HUES6 (cell line): Measurements from ENCODE around the gene LORICRIN.
"Not testable (repeated sequence)": the region's sequence is repeated elsewhere in the genome, so short reads cannot be mapped to it uniquely, and the experiment has no call there.

Experiments
- H3K27ac ChIP-seq: 2 replicates; pipeline ENCODE4 v1.7.0; 2013; ENCODE audit warnings: low read depth, mild to moderate bottlenecking, low read length, inconsistent platforms
- H3K27me3 ChIP-seq: 2 replicates; pipeline ENCODE4 v1.6.1; 2013; ENCODE audit warnings: low read length; ENCODE audit not compliant: control insufficient read depth, insufficient read depth
- H3K36me3 ChIP-seq: 2 replicates; pipeline ENCODE4 v1.6.1; 2013; ENCODE audit warnings: low read length; ENCODE audit not compliant: control insufficient read depth, insufficient read depth
- H3K4me1 ChIP-seq: 2 replicates; pipeline ENCODE4 v1.6.1; 2013; ENCODE audit warnings: low read length; ENCODE audit not compliant: control insufficient read depth, insufficient read depth
- H3K4me3 ChIP-seq: 2 replicates; pipeline ENCODE4 v1.5.1; 2013; ENCODE audit warnings: low read depth, low read length
- H3K9ac ChIP-seq: one replicate; pipeline ENCODE4 v1.6.1; 2013; ENCODE audit warnings: mild to moderate bottlenecking, low read length
- H3K9me3 ChIP-seq: 2 replicates; pipeline ENCODE4 v1.6.1; 2013; ENCODE audit warnings: low read depth, low read length; ENCODE audit not compliant: control insufficient read depth, insufficient read depth

LORICRIN gene

DNA sequence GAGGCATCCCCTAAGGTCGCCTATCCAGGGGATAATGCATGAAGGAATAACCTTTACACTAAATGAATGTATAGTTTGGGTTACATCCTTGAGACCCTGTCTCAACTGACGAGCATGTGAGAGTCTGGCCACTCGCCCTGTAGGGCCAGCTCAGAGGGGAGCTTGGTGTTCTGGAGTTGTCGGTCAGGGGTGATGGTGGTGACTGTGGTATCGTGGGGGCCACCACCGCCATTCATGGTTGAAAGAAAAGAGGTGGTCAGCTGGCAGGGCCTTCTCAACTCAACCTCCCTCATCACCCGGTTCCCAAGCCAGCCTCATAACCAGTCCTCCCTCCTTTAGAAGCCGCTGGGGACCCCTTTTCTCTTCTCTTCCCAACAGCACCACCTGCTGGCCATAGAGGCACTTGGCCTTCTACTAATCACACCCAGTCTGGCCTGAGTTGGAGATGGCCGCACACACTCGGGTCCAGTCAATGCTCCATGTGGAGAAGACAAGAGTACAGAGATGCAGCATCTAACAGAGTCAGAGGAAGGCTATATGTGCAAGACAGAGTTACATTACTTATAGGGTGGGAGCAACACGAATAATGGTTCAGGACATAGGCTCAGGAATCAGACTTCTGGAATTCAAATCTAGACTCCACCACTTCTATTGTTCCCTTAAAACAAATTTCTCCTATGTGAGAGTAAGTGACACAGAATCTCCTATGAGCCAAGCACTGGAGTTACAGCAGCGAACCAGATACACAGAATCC, 30.2 kb upstream of the LORICRIN start:
- not testable (repeated sequence) for H3K4me1 ChIP-seq

DNA sequence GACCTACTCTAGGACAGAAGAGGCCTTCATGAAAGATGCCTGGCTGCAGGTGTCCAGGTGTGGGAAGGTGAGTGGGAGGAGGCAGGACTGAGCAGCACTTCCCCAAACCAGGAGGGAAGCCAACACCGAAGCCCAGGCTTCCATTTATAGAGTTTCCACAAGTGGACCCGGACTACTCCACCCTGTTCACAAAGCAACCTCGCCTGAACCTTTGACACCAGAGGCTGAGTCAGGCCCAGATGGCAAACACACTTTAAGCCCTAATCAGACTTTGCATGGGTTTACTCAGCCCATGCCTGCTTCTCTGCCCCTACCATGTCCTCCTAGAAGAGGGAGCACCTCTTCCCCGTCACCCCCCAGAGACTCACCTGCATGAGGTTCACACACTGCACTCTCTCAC, 28.1 kb upstream of the LORICRIN start:
- Histone ChIP-seq H3K27me3 (0 out of 2 replicates have a peak, but pooled peaks cover 8% of the 10 kb centered on the region), H3K9ac (no peak overlapping the region), H3K9me3 (no peaks in the 10 kb centered on the region), H3K4me3 (no peak overlapping the region), H3K4me1 (no peaks in the 10 kb centered on the region), H3K27ac (no peak overlapping the region), H3K36me3 (no peaks in the 10 kb centered on the region)

More for the DNA sequence above, 30.2 kb upstream of the LORICRIN start:
- H3K4me3 ChIP-seq, H3K9me3 ChIP-seq, H3K9ac ChIP-seq, H3K27ac ChIP-seq, H3K27me3 ChIP-seq, H3K36me3 ChIP-seq: not testable (repeated sequence)

DNA sequence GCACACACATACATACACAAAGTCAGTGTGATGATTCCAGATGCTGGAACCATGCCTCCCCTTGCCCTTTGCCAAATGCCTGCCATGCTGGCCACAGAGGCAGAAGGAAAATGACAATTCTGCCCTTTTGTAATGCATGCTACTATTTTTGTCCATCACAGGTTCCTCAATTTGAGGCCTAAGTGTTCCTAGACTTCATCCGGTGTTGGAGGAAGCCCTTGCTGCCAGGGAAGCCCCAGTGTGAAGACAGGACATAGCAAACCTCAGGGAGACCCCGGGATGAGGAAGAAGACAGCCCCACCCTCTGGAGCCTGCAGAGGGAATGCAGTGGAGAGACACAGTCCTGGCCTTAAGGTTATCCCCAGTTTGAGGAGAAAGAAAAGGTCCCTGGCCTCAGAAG, 27.7 kb upstream of the LORICRIN start:
- H3K4me3 ChIP-seq = no peak overlapping the region
- H3K9me3 ChIP-seq = no peaks in the 10 kb centered on the region
- no peaks in the 10 kb centered on the region for H3K36me3 ChIP-seq
- H3K9ac ChIP-seq = no peak overlapping the region
- H3K4me1 ChIP-seq = no peaks in the 10 kb centered on the region
- H3K27me3 ChIP-seq = 0 out of 2 replicates have a peak, but pooled peaks cover 8% of the 10 kb centered on the region
- no peak overlapping the region for H3K27ac ChIP-seq

DNA sequence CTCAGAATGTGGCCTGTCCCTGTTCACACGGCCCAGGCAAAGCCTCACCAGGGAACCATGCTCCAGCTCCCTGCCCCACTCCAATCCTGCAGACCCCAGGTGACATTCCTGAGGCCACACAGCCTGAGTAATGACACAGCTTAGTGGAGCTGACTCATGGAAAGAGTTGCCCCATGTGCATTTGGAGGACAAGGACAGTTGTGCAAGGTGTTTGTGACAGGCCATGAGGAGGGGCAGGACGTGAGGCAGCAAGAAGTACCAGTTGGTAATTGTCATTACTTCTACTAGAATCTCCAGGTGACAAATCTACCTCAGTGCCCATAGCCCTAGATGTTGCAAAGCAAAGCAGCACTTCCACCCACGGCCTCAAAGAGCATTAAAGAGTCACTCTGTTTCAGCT, 26.9 kb upstream of the LORICRIN start:
- 0 out of 2 replicates have a peak, but pooled peaks cover 8% of the 10 kb centered on the region for H3K27me3 ChIP-seq

DNA sequence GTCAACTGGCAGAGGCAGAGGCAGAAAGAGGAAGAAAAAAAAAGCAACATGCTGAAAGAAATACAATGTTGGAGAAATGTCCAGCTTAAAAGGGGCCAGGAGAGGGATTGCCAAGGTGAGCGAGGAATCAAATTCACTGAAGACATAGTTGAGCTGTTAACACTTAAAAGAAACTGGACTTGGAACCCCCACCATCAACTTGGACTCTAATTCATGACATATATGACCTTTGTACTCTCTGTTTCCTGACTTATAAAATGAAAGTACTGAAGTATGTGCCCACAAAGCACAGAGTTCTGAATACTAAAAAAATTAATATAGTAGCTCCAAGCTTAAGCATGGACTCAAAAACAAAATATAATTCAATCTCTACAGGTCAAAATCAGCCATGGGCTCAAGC, 26.0 kb upstream of the LORICRIN start:
- no peak overlapping the region for H3K9ac ChIP-seq
- no peaks in the 10 kb centered on the region for H3K9me3 ChIP-seq
- H3K4me1 ChIP-seq = no peaks in the 10 kb centered on the region

More for the DNA sequence above, 26.9 kb upstream of the LORICRIN start:
- H3K9me3 ChIP-seq = no peaks in the 10 kb centered on the region
- no peak overlapping the region for H3K4me3 ChIP-seq
- H3K27ac ChIP-seq = no peak overlapping the region
- no peaks in the 10 kb centered on the region for H3K36me3 ChIP-seq
- H3K4me1 ChIP-seq = no peaks in the 10 kb centered on the region
- H3K9ac ChIP-seq = no peak overlapping the region

DNA sequence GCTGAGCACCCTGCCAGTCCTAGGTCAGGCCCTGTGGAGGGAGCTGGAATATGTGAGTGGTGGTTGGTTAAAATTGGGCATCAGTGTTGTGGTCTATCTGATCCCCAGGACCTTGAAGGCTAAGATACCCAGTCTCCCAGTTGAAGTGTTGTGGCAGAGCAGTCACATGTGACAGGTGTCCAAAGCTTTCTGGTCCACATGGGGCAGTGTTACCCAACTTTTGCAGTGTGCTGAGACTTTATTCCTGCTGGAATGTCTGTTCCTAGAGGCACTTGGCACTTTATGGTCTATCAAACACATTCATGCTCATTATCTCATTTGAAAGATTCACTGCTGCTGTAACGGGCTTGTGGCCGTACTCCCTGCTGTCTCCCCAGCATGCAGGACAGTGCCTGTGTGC, 21.0 kb upstream of the LORICRIN start:
- Histone ChIP-seq H3K4me1 (no peaks in the 10 kb centered on the region), H3K27me3 (no peaks in the 10 kb centered on the region), H3K27ac (no peak overlapping the region), H3K4me3 (no peak overlapping the region), H3K36me3 (no peaks in the 10 kb centered on the region), H3K9ac (no peak overlapping the region), H3K9me3 (no peaks in the 10 kb centered on the region)

More for the DNA sequence above, 26.0 kb upstream of the LORICRIN start:
- Histone ChIP-seq H3K36me3 (no peaks in the 10 kb centered on the region), H3K27me3 (0 out of 2 replicates have a peak, but pooled peaks cover 2% of the 10 kb centered on the region), H3K4me3 (no peak overlapping the region), H3K27ac (no peak overlapping the region)

DNA sequence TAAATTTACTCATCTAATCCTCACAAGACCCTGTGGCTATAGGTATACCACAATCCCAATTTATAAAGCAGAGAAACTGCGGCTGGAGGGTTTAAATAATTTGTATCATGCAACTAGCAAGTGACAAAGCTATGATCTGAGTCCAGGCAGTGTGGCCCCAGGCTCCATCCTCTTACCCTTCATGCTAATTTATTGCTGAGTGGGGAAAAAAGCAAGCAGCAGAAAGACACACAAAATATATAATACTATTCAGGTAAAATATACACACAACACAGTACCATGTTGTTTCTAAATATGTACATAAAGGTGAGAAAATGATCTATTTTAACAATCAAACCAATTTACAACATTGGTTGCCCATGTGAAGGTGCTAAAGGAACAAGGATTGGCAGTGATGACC, 17.3 kb upstream of the LORICRIN start:
- H3K9ac ChIP-seq = no peak overlapping the region
- no peak overlapping the region for H3K27ac ChIP-seq
- no peaks in the 10 kb centered on the region for H3K36me3 ChIP-seq
- H3K27me3 ChIP-seq = peaks cover 11% of the 10 kb centered on the region
- no peaks in the 10 kb centered on the region for H3K4me1 ChIP-seq
- H3K9me3 ChIP-seq = peaks cover 3% of the 10 kb centered on the region; the same call in 1 of the 2 replicates
- H3K4me3 ChIP-seq = no peak overlapping the region

DNA sequence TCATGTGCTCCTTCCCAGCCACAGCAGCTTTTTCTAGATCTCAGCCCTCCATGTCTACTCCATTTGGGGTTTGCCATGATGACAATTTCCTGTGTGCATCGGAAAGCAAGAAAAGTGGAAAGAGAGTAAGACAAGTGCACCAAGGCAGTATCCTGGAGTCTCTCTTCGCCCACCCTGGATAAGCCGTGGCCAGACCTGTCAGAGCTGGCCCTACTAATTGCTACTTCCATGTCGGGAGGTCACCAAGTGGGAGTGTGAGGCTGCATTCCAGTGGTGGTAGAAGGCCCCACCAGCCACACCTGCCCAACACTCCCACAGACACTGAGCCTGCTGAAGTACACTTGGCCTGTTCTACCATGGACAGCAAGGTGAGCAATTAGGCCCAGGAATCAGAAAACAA, 14.0 kb upstream of the LORICRIN start:
- Histone ChIP-seq H3K4me3 (no peak overlapping the region), H3K9ac (no peak overlapping the region), H3K4me1 (no peaks in the 10 kb centered on the region), H3K27me3 (peaks cover 24% of the 10 kb centered on the region), H3K36me3 (no peaks in the 10 kb centered on the region), H3K27ac (no peak overlapping the region), H3K9me3 (peaks cover 3% of the 10 kb centered on the region; the same call in 1 of the 2 replicates)

DNA sequence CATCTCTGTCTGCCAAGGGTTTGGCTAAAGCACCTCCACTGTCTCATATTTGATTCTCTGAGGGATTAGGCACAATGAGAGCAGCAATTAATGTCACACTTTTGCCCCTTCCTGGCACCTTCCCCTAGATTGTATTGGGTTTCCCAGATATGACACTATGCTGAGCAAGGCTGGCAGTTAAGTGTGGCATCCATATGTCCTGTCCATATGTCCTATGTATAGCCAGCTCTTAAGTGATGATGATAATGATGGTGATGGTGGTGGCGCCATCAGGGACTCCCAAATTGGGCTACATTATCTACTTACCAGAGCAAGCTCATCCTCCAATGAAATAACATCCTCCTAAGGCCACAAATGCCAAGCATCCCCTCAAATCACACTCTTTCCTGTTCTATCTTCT, 13.5 kb upstream of the LORICRIN start:
- H3K4me1 ChIP-seq = no peaks in the 10 kb centered on the region
- no peak overlapping the region for H3K9ac ChIP-seq
- H3K36me3 ChIP-seq = no peaks in the 10 kb centered on the region
- peaks cover 24% of the 10 kb centered on the region for H3K27me3 ChIP-seq
- no peak overlapping the region for H3K27ac ChIP-seq
- no peak overlapping the region for H3K4me3 ChIP-seq
- peaks cover 3% of the 10 kb centered on the region; the same call in 1 of the 2 replicates for H3K9me3 ChIP-seq

DNA sequence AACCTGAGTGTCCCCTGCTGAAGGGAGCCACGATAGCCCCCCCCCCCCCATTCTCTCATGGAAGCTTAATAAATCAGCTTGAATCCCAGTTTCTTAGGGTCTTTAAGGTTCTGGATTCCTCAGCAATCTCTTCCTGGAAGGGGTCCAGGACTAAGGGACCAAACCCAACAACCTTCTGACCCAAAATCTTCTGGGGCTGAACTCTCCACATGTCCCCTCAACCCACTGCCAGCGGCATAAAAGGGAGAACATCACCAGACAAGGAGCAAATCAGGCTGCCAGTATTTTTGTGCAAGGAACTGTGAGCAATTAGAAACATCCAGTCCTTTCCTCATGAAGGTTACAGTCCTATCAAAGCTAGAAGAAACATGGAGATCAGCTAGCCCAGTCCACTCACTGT, 12.7 kb upstream of the LORICRIN start:
- peaks cover 24% of the 10 kb centered on the region for H3K27me3 ChIP-seq

DNA sequence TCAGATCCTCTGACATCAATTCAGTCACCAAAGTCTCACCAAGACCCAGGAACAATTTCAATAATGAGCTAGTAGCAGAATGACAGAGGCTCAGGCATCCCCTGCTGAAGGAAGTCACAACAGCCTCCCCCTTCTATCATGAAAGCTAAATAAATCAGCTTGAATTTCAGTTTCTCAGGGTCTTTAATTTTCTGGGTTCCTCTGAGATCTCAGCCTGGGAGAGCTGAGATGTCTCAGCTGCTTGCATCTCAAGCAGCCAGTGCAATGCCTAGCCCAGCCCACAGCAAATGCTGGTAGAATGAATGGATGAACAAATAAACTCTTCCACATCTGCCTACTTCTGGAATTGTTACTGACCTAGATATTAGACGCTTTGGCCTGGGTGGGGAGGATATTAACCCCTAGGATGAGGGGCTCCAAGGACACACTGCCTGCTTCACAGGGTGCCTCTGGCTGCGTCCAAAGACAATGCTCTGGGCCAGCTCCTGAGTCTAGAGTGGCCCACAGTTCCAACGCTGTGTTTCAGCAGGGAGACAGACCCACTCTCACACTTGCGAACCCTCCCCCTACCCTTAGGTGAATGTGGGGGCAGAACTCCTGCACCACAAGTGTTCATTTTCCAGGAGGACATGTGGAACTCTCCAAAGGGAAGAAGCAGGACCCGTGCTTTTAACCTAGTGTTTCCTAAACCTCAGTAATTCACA, 11.2 kb upstream of the LORICRIN start:
- peaks cover 27% of the 10 kb centered on the region for H3K27me3 ChIP-seq
- peaks cover 3% of the 10 kb centered on the region; the same call in 1 of the 2 replicates for H3K9me3 ChIP-seq
- no peak overlapping the region for H3K4me3 ChIP-seq
- H3K4me1 ChIP-seq = no peaks in the 10 kb centered on the region
- H3K27ac ChIP-seq = no peak overlapping the region
- H3K36me3 ChIP-seq = no peaks in the 10 kb centered on the region
- H3K9ac ChIP-seq = no peak overlapping the region

More for the DNA sequence above, 12.7 kb upstream of the LORICRIN start:
- H3K4me3 ChIP-seq = no peak overlapping the region
- H3K9ac ChIP-seq = no peak overlapping the region
- H3K36me3 ChIP-seq = no peaks in the 10 kb centered on the region
- H3K9me3 ChIP-seq = peaks cover 3% of the 10 kb centered on the region; the same call in 1 of the 2 replicates
- H3K4me1 ChIP-seq = no peaks in the 10 kb centered on the region
- no peak overlapping the region for H3K27ac ChIP-seq
